Panc1 (cell line): ENCODE data around the gene OSBPL8. TPM values are rescaled to one million over a fixed set of nuclear protein-coding genes. Genes with fewer than 3 reads are reported as not detected.

Source experiments
- ATAC-seq: fragments of 200-7000 bp; cut with Tn5 transposase; 2 replicates; pipeline ENCODE4 v1.9.1; 2020; ENCODE audit warnings: mild to moderate bottlenecking, moderate library complexity
- BruUV-seq: library from RNA; stranded (reverse); fragments of 400-500 nt; replicated peaks from 2 replicates; lab custom pipeline; 2021; lab: Mats Ljungman, UMichigan
- CTCF ChIA-PET: fragments of 300-600 bp; sonication (Branson Sonifier 250); formaldehyde crosslinking; loops from one replicate; lab custom pipeline; 2022; ENCODE audit warnings: antibody characterized with exemption; lab: Charles Lee
- POLR2A ChIA-PET: fragments of 300-600 bp; sonication (Branson Sonifier 250); formaldehyde crosslinking; loops from one replicate; lab custom pipeline; 2022; ENCODE audit warnings: antibody characterized with exemption; lab: Charles Lee
- DNase-seq: peaks from one replicate; pipeline ENCODE4 v3.0.0-alpha.2; 2010; ENCODE audit warnings: low read depth, low spot score
- H3K27ac ChIP-seq: 2 replicates; pipeline ENCODE4 v1.5.1; 2011; ENCODE audit warnings: mild to moderate bottlenecking, low read length, inconsistent platforms
- H3K27me3 ChIP-seq: fragments of 200-500 bp; sonication (Bioruptor generic); 2 replicates; pipeline ENCODE4 v1.6.0; 2014; ENCODE audit warnings: low read length, inconsistent platforms; ENCODE audit not compliant: control insufficient read depth, insufficient read depth
- H3K36me3 ChIP-seq: fragments of 200-500 bp; sonication (Bioruptor generic); 2 replicates; pipeline ENCODE4 v1.5.1; 2014; ENCODE audit warnings: inconsistent platforms, mild to moderate bottlenecking, low read length, moderate library complexity; ENCODE audit not compliant: control insufficient read depth, insufficient read depth
- H3K4me1 ChIP-seq: 2 replicates; pipeline ENCODE4 v1.5.1; 2011; ENCODE audit warnings: inconsistent platforms, mild to moderate bottlenecking, low read length, moderate library complexity; ENCODE audit not compliant: control insufficient read depth, insufficient read depth
- H3K4me3 ChIP-seq, 2 experiments: 2 replicates each; pipeline ENCODE4 v1.5.1; 2011 to 2012; ENCODE audit warnings: low read depth in 2 of 2, low read length in 2 of 2, mild to moderate bottlenecking in 2 of 2, inconsistent platforms in 1 of 2, moderate library complexity in 1 of 2
- H3K9me3 ChIP-seq: fragments of 200-500 bp; sonication (Bioruptor generic); 2 replicates; pipeline ENCODE4 v1.5.1; 2014; ENCODE audit warnings: low read depth, mild to moderate bottlenecking, inconsistent platforms, low read length, moderate library complexity; ENCODE audit not compliant: control insufficient read depth, insufficient read depth
- POLR2AphosphoS5 ChIP-seq: IDR thresholded peaks from 2 replicates; pipeline ENCODE4 v1.6.1; 2012; ENCODE audit warnings: mild to moderate bottlenecking, low read depth, low read length, moderate library complexity
- REST ChIP-seq, 2 experiments: IDR thresholded peaks; 2 replicates each; pipeline ENCODE4 v1.6.1; 2011 to 2012; ENCODE audit warnings: low read depth in 2 of 2, control low read depth in 1 of 2, low read length in 1 of 2, mild to moderate bottlenecking in 1 of 2, moderate library complexity in 1 of 2; ENCODE audit not compliant: insufficient read depth in 1 of 2
- SIN3A ChIP-seq: IDR thresholded peaks from 2 replicates; pipeline ENCODE4 v1.6.1; 2012; ENCODE audit warnings: low read depth, mild to moderate bottlenecking, low read length, moderate library complexity, borderline replicate concordance; ENCODE audit not compliant: insufficient read depth
- TCF7L2 ChIP-seq: IDR thresholded peaks from 2 replicates; pipeline ENCODE4 v1.6.1; 2011; ENCODE audit warnings: mild to moderate bottlenecking, low read depth, low read length, inconsistent platforms
- in situ Hi-C: cut with HindIII; loops from 2 replicates; pipeline ENCODE4 v1.10.0; 2016; ENCODE audit warnings: low sequenced_read_pairs, low pct_unique_long_range_greater_than_20kb
- intact Hi-C: fragments of 100-400 bp; cut with micrococcal nuclease; formaldehyde crosslinking; loops from one replicate; pipeline ENCODE4 v1.10.0; 2022; ENCODE audit not compliant: unreplicated experiment
- total RNA-seq: library from RNA; stranded (reverse); gene quantifications from one replicate; pipeline ENCODE4 v1.2.1, GENCODE V29; 2021; ENCODE audit not compliant: unreplicated experiment
- TF ChIP-seq, protein P1 (sequence below): fragments of 450-650 bp; IDR thresholded peaks from 2 replicates; pipeline ENCODE4 v1.5.1; 2017; ENCODE audit warnings: mild to moderate bottlenecking

Gene OSBPL8
- total RNA-seq, 1 experiment from 2014 or later: 76.9 TPM

DNA sequence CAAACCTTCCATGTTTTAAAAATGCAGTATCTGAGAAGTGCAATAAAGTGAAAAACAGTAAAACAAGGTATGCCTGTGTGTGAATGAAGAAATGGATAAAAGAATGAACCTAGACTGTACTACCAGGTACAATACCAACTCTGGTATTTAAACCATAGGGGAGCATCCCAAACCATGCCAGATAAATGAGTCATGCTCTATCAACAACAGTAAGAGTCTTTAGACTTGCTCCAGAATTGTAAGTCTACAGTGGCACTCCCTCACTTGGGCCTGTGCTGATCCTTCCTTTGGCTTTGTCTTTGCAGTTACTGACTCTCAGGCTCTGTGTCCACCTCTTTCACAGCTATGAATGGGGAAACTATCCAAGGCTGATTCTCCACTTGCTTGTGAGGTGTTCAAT lies 249.5 kb downstream of the OSBPL8 start:
- POLR2A ChIA-PET: no interaction called here
- H3K4me1 ChIP-seq: no peaks in the 10 kb centered on the region; the same call in 1 of the 2 replicates
- intact Hi-C loops (no loop called here), in situ Hi-C loops (no loop called here)
- no peak overlapping the region for H3K27ac ChIP-seq
- ATAC-seq: 0 out of 2 replicates have a peak, but pooled peaks have one; percentile 45
- CTCF ChIA-PET: no interaction called here
- DNase-seq: no peak
- no peaks in the 10 kb centered on the region for H3K36me3 ChIP-seq
- no TSS peak for BruUV-seq
- H3K27me3 ChIP-seq: no peaks in the 10 kb centered on the region
- TF ChIP-seq, protein P1, sequence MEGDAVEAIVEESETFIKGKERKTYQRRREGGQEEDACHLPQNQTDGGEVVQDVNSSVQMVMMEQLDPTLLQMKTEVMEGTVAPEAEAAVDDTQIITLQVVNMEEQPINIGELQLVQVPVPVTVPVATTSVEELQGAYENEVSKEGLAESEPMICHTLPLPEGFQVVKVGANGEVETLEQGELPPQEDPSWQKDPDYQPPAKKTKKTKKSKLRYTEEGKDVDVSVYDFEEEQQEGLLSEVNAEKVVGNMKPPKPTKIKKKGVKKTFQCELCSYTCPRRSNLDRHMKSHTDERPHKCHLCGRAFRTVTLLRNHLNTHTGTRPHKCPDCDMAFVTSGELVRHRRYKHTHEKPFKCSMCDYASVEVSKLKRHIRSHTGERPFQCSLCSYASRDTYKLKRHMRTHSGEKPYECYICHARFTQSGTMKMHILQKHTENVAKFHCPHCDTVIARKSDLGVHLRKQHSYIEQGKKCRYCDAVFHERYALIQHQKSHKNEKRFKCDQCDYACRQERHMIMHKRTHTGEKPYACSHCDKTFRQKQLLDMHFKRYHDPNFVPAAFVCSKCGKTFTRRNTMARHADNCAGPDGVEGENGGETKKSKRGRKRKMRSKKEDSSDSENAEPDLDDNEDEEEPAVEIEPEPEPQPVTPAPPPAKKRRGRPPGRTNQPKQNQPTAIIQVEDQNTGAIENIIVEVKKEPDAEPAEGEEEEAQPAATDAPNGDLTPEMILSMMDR: no peak
- TF ChIP-seq POLR2AphosphoS5 (no peak), TCF7L2 (no peak), REST (IDR thresholded peaks at IDR 0.05; ENCODE audit: insufficient read depth in 1 of 2, low read depth in 2 of 2, low read length in 1 of 2) (no peak), SIN3A (no peak)
- no peaks in the 10 kb centered on the region for H3K9me3 ChIP-seq
- H3K4me3 ChIP-seq: no peak overlapping the region

GRCh38 chr12:76308866-76309265 lies 250.7 kb downstream of the OSBPL8 start:
- TF ChIP-seq, protein P1: no peak
- TF ChIP-seq TCF7L2 (no peak), POLR2AphosphoS5 (no peak), SIN3A (no peak), REST (IDR thresholded peaks at IDR 0.05; ENCODE audit: insufficient read depth in 1 of 2, low read depth in 2 of 2, low read length in 1 of 2) (no peak)
- no peaks in the 10 kb centered on the region for H3K27me3 ChIP-seq
- no peak for ATAC-seq
- no peak overlapping the region for H3K27ac ChIP-seq
- POLR2A ChIA-PET: no interaction called here
- H3K4me3 ChIP-seq: no peak overlapping the region
- no peaks in the 10 kb centered on the region; the same call in 1 of the 2 replicates for H3K4me1 ChIP-seq
- H3K9me3 ChIP-seq: no peaks in the 10 kb centered on the region
- intact Hi-C loops: no loop called here
- DNase-seq: no peak
- in situ Hi-C loops: no loop called here
- no peaks in the 10 kb centered on the region for H3K36me3 ChIP-seq
- CTCF ChIA-PET: no interaction called here
- no TSS peak for BruUV-seq
